ENCODE measurements around the gene MGMT.

Gene MGMT

DNA sequence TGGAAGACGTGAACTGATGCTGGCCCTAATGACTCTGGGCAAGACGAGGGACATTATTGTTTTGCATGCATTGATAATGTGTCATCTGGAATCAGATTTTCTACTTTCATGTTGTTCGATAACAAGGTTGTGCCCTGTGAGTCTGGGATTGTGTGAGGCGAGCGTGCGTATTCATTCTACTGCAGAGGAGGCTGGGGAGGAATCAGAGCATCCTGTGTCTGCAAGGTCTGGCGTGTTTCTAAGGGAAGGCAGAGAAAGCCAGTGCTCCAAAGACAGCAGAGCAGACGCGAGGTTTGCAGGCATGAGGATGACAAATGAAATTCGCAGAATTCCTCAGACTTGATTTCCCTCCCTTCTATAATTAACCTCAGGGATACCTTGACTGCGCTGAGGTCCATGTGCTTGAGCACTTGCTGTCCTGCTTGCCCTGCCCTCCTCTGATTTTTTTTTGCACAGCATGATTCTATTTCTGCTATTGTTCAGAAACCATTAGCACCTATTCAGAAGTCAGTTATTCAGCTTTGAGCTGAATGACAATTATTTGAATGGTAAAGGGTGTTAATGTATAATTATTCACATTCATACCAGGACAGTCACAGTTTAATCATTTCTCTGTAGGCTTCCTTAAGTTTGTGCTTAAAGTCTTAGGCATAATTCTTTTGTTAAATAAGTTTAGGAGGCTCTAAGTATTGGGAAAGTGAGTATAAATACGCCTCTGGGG lies 263.4 kb downstream of the MGMT start:
- no peak for DNase-seq (ENCODE audit: low read depth)

- no peak for DNase-seq (ENCODE audit: low read depth)
Observed at GRCh38 chr10:129730993-129731325, 263.9 kb downstream of the MGMT start.

DNA sequence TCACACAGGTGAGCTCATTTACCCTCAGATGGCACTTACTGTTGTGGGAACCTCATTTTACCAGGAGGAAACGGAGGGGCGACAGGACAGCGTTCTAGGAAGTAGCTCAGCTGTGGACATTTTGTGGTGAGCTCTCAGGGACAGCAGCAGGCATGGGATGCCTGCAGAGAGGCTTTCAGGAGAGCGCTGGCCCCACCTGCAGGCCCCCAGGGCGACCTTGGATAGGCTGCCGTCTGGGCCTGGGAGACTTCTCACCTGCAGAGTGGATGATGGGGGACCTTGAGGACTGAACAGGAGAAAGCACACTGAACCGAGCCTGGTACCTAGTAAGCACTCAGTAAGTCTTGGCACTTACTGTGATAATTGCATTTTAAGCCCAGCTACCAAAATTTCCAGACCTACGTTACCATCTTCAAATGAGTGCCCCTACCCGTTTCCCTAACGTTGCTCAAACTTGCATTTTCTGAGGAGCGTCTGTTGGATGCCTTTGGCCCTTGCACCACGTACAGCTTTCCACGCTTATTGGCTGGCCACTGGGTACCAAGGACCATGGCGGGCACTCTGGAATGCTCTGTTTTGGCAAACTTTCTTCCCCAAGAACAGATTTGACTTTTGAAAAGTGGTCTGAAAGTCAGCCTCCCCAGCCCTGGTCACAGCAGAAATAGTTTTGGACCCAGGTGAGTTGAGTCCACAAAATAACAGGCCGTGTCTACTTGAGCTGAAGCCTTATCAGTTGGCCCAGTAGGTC lies 273.7 kb downstream of the MGMT start:
- DNase-seq (ENCODE audit: low read depth): no peak

DNA sequence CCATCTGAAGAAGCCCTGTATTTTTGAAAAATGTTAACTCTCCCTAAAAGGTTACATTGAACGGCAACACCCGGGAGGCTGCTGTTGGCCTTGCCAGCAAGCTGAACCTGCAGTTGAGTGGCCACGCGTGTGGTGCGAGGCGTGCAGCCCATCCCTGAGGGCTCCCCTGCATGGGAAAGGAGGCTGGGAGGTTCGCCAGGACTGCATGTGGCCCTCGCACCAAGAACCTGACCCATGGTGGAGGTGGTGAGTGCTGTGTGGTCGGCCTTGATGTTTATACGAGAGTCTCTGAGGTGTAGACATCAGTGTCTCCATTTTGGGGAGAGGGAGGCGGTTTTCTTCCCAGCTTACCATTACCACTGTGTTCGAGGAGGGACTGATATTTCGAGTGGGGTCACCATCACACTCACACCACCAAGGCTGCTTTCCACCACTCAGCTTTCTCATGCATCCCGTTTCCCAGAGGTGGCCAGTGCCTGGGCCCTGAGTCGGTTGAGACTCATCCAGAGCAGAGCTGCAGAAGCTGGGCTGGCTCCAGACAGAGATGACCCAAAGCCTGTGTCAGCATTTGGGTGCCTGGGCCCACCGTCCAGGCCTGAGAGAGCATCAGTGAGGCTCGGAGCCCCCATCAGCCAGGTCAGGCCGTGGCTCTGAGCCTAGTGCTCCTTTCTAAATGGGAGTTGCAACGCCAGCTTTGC lies 274.4 kb downstream of the MGMT start:
- no peak for DNase-seq (ENCODE audit: low read depth)

DNA sequence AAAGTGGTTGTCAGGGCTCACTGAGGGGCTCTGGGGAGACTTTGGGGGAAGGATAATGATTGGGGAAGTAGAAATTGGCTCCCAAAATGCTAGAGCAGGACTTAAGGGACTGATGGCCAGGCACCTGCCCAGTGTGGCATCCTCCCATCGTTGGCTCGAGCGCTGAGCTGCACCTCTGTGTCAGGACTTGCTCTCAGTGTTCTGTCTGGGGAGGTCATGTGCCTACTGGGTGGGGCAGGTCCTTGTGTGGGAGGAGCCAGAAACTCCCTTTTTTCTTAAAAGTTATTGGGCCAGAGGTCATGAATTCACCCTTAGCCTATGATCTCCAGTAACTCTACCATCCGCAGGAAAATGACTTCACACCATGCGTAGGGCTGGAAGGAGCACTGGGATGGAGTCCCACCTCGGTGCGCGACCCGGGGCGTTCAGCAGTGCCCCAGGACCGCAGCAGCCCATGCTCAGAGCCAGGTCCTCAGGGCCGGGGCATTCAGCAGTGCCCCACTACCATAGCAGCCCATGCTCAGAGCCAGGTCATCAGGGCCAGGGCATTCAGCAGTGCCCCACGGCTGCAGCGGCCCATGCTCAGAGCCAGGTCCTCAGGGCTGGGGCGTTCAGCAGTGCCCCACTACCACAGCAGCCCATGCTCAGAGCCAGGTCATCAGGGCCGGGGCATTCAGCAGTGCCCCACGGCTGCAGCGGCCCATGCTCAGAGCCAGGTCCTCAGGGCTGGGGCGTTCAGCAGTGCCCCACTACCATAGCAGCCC lies 275.1 kb downstream of the MGMT start:
- DNase-seq (ENCODE audit: low read depth): no peak

DNA sequence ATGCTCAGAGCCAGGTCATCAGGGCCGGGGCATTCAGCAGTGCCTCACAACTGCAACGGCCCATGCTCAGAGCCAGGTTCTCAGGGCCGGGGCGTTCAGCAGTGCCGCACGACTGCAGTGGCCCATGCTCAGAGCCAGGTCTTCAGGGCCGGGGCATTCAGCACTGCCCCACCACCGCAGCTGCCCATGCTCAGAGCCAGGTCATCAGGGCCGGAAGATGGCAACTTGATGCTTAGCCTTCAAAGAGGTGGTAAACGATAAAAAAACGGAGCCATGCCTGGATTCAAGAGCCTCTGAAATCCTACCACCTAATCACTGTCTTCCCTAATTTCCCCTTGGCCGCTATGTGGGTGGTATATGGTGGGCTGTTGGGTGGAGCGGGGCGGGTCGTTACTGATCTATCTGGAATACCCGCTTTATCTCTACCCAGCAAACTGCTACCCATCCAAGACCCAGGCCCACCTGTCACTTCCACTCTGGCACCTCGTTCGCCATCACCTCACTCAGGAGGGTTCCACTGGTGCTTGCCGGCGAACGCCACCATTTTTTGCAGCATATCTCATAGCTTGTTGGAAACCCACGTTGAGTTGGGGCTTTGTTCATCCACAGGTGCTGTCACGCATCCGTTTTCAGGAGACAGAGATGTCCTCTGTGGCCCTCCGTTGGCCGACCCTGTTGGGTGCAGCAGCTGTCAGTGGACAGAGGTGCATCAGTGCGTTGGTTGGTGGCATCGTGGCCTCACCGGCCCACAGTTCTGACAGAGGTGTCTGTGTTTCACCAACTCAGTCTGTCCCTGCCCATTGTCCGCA lies 275.9 kb downstream of the MGMT start:
- DNase-seq (ENCODE audit: low read depth): no peak

GRCh38 chr10:129743738-129744133 lies 276.7 kb downstream of the MGMT start:
- no peak for DNase-seq (ENCODE audit: low read depth)

DNA sequence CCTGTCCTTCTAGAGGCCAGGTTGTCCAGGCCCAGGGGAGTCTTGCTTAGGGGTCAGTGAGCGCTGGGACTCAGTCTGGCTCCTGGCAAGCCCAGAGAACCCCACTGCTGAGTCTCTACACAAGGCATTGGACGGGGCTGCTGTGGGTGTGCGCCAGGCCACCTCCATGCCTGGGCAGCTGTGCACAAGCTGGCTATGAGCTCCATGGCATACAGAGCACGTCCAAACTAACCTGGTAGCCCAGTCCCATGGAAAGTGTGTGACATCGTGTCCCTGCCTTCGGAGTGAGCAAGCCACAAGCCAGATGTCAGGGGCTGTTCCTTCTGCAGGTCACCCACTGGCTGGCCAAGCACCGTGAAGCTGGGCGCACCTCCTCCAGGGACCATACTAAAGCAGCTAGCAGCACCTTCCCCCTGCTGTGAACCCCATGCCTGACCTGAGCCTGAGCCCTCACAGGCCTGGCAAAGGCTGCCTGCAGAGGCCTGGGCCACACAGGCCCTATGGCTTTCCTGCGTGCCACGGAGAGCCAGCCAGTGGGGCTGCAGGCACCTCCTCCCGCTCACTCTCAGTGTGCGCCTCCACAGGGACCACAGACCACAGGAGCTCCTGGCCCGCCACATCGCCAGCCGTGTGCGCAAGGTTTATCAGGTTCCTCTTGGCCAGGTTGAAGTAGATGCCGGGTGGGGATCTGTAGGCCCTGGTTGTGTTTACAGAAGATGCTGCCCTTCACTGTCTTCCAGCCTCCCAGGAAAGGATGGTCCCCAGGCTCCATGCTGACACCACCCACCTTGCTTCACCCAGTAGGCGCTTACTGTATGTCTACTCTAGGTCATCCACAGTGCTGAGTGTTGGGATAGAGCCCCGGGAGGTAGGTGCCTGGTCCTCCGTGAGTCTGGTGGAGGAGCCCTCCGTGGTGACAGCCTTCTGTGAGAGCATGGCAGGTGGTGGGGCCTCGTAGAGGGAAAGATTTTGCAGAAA lies 277.4 kb downstream of the MGMT start:
- no peak for DNase-seq (ENCODE audit: low read depth)

DNA sequence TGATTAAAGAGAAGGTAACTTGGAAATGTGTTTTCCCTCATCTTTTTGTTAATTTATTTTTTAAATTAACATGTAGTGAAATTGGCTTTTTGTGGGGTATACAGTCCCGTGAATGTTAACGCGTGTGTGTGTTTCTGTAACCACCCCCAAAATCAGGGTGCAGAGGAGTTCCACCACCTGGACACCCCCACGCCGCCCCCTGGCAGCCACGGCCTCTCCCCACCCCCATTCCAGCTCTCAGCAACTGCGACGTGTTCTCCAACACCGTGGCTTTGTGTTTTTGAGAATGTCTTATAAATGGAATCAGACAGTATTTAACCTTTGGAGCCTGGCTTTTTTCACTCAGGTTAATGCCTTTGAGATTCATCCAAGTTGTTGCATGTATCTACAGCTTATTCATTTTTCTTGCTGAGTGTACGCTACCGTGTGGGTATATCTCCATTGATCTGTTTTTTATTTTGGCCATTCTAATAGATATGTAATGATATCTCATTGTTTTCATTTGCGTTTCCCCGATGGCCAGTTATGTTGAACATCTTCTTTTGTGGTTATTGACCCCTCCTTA lies 278.2 kb downstream of the MGMT start:
- no peak for DNase-seq (ENCODE audit: low read depth)

GRCh38 chr10:129754211-129755050 lies 287.4 kb downstream of the MGMT start:
- no peak for DNase-seq (ENCODE audit: low read depth)

- no peak for DNase-seq (ENCODE audit: low read depth)
Observed at GRCh38 chr10:129755158-129755591, 288.1 kb downstream of the MGMT start.

DNA sequence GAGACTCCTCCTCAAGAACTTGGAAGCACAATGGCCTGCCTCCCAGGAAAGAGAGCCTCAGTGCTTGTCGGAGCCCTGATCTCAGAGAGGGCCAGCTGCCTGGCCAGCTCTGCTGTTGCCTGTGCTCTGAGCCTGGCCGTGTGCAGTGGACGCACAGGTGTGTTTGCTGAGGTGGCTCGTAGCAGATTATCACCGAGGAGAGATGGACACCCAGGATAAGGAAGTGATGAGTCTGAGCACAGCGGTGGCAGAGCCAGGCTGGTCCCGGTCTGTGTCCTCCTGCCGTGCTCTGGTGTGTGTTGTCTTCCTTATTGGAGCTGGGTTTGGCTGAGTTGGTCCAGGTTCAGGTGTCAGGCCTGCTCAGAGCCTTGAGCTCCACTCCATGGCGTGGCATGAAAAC lies 288.6 kb downstream of the MGMT start:
- DNase-seq (ENCODE audit: low read depth): no peak

- DNase-seq (ENCODE audit: low read depth): no peak
Observed at GRCh38 chr10:129756912-129757901, 290.2 kb downstream of the MGMT start.

GRCh38 chr10:129758207-129759021 lies 291.4 kb downstream of the MGMT start:
- no peak for DNase-seq (ENCODE audit: low read depth)

DNA sequence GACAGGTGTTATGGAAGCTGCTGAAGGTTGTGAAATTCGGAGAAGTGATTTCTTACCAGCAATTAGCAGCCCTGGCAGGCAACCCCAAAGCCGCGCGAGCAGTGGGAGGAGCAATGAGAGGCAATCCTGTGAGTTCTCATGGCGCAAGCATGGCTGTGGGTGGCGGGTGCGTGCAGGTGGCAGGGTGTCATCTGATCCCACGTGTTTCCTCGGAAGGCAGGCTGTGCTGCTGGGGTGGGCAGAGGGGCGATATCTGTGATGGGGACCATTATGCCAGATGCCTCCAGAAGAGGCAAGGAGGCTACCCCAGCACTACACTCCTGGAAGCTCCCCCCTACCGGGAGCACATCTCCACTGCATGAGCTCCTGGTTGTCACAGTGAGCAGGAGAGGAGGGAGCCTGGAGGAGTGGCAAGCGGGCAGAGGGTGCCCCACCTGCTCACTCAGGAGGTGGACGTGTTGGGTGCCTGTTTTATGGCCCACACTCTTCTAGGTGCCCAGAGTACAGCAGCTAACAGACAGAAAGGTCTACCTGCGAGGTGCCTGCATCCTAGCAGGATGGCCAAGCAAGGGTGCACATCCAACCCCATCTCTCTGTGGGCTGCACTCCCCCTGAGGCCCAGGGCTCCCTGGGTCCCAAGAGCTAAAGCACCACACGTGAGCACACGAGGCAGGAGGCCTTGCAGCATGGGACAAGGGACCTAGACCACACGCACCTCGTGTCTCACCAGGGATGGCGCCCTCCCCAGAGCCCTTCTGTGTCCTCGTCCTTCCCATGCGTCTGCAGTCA lies 292.4 kb downstream of the MGMT start:
- no peak for DNase-seq (ENCODE audit: low read depth)

DNA sequence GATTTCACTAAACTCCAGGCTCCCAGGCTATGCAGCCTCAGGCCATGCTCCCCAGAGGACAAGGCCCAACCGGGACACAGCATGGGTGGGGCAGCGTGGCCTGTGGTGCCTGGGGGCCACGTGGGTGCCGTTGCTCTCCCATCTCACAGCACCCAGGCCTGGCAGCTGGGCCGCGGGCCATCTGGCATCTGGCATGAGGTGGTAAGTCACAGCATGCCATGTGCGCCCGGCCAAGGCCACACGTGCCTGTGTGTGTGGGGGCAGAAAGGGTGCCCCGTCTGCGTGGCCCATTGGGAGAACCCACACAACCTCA lies 292.9 kb downstream of the MGMT start:
- no peak for DNase-seq (ENCODE audit: low read depth)
